H1 (cell line): ENCODE measurements around the gene MT1F. TPM values are rescaled to one million over a fixed set of nuclear protein-coding genes. Genes with fewer than 3 reads are reported as not detected.

Source experiments
- CTCF ChIA-PET: fragments of 300-600 bp; sonication (Branson Sonifier 250); formaldehyde crosslinking; loops from one replicate; lab custom pipeline; 2021; ENCODE audit not compliant: partially characterized antibody; lab: Charles Lee
- POLR2A ChIA-PET: fragments of 300-600 bp; sonication (Branson Sonifier 250); formaldehyde crosslinking; loops from one replicate; lab custom pipeline; 2021; ENCODE audit warnings: inconsistent platforms; ENCODE audit not compliant: partially characterized antibody; lab: Charles Lee
- DNase-seq, 2 experiments: peaks; one replicate each; pipeline versions ENCODE4 v3.0.0 to v3.0.0-alpha.2; 2010 to 2022; ENCODE audit warnings: low spot score in 2 of 2, low read depth in 1 of 2, mixed read lengths in 1 of 2
- FAIRE-seq: peaks from 2 replicates; lab custom pipeline; 2011; peaks lifted over from hg19 to GRCh38; lab: Jason Lieb, UNC
- H2AFZ ChIP-seq: 2 replicates; pipeline ENCODE4 v1.8.1; 2012; ENCODE audit warnings: low read length, inconsistent platforms
- H2AK5ac ChIP-seq: 2 replicates; pipeline ENCODE4 v1.6.1; 2013; ENCODE audit warnings: low read depth, low read length
- H2BK120ac ChIP-seq: replicated peaks from 2 replicates; pipeline ENCODE3; 2013; ENCODE audit warnings: low read depth, low read length, inconsistent platforms
- H2BK12ac ChIP-seq: 2 replicates; pipeline ENCODE4 v1.6.1; 2013; ENCODE audit warnings: low read depth, low read length
- H2BK15ac ChIP-seq: 2 replicates; pipeline ENCODE4 v1.6.1; 2013; ENCODE audit warnings: low read length
- H2BK20ac ChIP-seq: 2 replicates; pipeline ENCODE4 v1.6.1; 2013; ENCODE audit warnings: low read length
- H2BK5ac ChIP-seq: 2 replicates; pipeline ENCODE4 v1.6.1; 2013; ENCODE audit warnings: low read depth, low read length
- H3K14ac ChIP-seq: 2 replicates; pipeline ENCODE4 v1.6.1; 2013; ENCODE audit warnings: inconsistent platforms; ENCODE audit not compliant: insufficient read length
- H3K18ac ChIP-seq: 2 replicates; pipeline ENCODE4 v1.6.1; 2013; ENCODE audit warnings: low read length; ENCODE audit errors: extremely low read depth
- H3K23ac ChIP-seq: 2 replicates; pipeline ENCODE4 v1.6.1; 2013; ENCODE audit warnings: inconsistent platforms; ENCODE audit not compliant: insufficient read length
- H3K23me2 ChIP-seq: 2 replicates; pipeline ENCODE4 v1.6.1; 2013; ENCODE audit warnings: low read depth, low read length
- H3K27ac ChIP-seq: 2 replicates; pipeline ENCODE4 v1.6.1; 2011; ENCODE audit warnings: low read depth, low read length, inconsistent platforms
- H3K27me3 ChIP-seq, 4 experiments: replicated peaks in 1 of 4; 1 replicate in 1 of 4; 2 replicates in 3 of 4; pipeline versions ENCODE4 v1.6.1 to v1.8.1; 2011 to 2013; ENCODE audit warnings: low read length in 3 of 4, mild to moderate bottlenecking in 3 of 4, inconsistent platforms in 2 of 4, mixed read lengths in 2 of 4, moderate library complexity in 1 of 4; ENCODE audit not compliant: control insufficient read depth in 3 of 4, insufficient read depth in 3 of 4; ENCODE audit errors: extremely low read depth in 1 of 4
- H3K36me3 ChIP-seq, 4 experiments: 2 replicates each; pipeline versions ENCODE4 v1.6.1 to v1.8.1; 2011 to 2013; ENCODE audit warnings: mild to moderate bottlenecking in 4 of 4, low read length in 3 of 4, moderate library complexity in 2 of 4, control low read depth in 1 of 4, inconsistent platforms in 1 of 4; ENCODE audit not compliant: insufficient read depth in 4 of 4, control insufficient read depth in 2 of 4
- H3K4ac ChIP-seq: replicated peaks from 2 replicates; pipeline ENCODE3; 2013; ENCODE audit warnings: low read length, low read depth, mixed read lengths, inconsistent platforms; ENCODE audit not compliant: insufficient read length
- H3K4me1 ChIP-seq, 4 experiments: replicated peaks in 1 of 4; 1 replicate in 1 of 4; 2 replicates in 3 of 4; pipeline versions ENCODE4 v1.6.1 to v1.8.1; 2011 to 2013; ENCODE audit warnings: low read length in 3 of 4, inconsistent platforms in 2 of 4, mixed read lengths in 1 of 4; ENCODE audit not compliant: insufficient read depth in 4 of 4, control insufficient read depth in 3 of 4
- H3K4me2 ChIP-seq, 2 experiments: 2 replicates each; pipeline versions ENCODE4 v1.6.1 to v1.8.1; 2011 to 2013; ENCODE audit warnings: low read depth in 2 of 2, low read length in 2 of 2, control low read depth in 1 of 2, inconsistent platforms in 1 of 2, mild to moderate bottlenecking in 1 of 2; ENCODE audit not compliant: insufficient read depth in 1 of 2
- H3K4me3 ChIP-seq, 4 experiments: fragments of 200-600, 300-600 bp in 1 of 4; sonication (generic), shearing (Covaris generic), sonication (Bioruptor Twin) in 1 of 4; 2 replicates each; pipeline versions ENCODE4 v1.5.1 to v1.8.1; 2011 to 2016; ENCODE audit warnings: low read length in 4 of 4, low read depth in 3 of 4, control low read depth in 2 of 4, inconsistent platforms in 2 of 4, mild to moderate bottlenecking in 2 of 4, mixed read lengths in 1 of 4, moderate library complexity in 1 of 4; ENCODE audit not compliant: insufficient read depth in 2 of 4; ENCODE audit errors: extremely low read depth in 1 of 4
- H3K56ac ChIP-seq: replicated peaks from 2 replicates; pipeline ENCODE3; 2013; ENCODE audit warnings: low read depth, mild to moderate bottlenecking, mixed read lengths, low read length, inconsistent platforms; ENCODE audit not compliant: insufficient read length
- H3K79me1 ChIP-seq: 2 replicates; pipeline ENCODE4 v1.6.1; 2013; ENCODE audit warnings: low read depth, low read length, control low read depth
- H3K79me2 ChIP-seq, 2 experiments: 2 replicates each; pipeline versions ENCODE4 v1.6.1 to v1.8.1; 2012 to 2013; ENCODE audit warnings: low read length in 2 of 2, mild to moderate bottlenecking in 2 of 2, inconsistent platforms in 1 of 2; ENCODE audit not compliant: insufficient read depth in 2 of 2, control insufficient read depth in 1 of 2
- H3K9ac ChIP-seq, 4 experiments: replicated peaks in 1 of 4; 1 replicate in 1 of 4; 2 replicates in 3 of 4; pipeline versions ENCODE4 v1.6.1 to v1.8.1; 2011 to 2013; ENCODE audit warnings: low read depth in 3 of 4, low read length in 3 of 4, control low read depth in 2 of 4, mild to moderate bottlenecking in 2 of 4, moderate library complexity in 2 of 4, inconsistent platforms in 1 of 4; ENCODE audit errors: extremely low read depth in 1 of 4
- H3K9me3 ChIP-seq, 2 experiments: 2 replicates each; pipeline versions ENCODE4 v1.6.1 to v1.8.1; 2012 to 2013; ENCODE audit warnings: mild to moderate bottlenecking in 2 of 2, moderate library complexity in 2 of 2, control low read depth in 1 of 2, inconsistent platforms in 1 of 2, low read depth in 1 of 2, low read length in 1 of 2, mixed read lengths in 1 of 2; ENCODE audit not compliant: insufficient read depth in 2 of 2
- H4K20me1 ChIP-seq, 2 experiments: replicated peaks in 1 of 2; 2 replicates each; pipeline versions ENCODE3 to v1.8.1; 2011 to 2013; ENCODE audit warnings: inconsistent platforms in 2 of 2, low read length in 2 of 2, mild to moderate bottlenecking in 1 of 2; ENCODE audit not compliant: insufficient read depth in 2 of 2, control insufficient read depth in 1 of 2
- H4K5ac ChIP-seq: 2 replicates; pipeline ENCODE4 v1.6.1; 2013; ENCODE audit warnings: low read length, low read depth, mixed read lengths, inconsistent platforms; ENCODE audit not compliant: insufficient read length
- H4K8ac ChIP-seq: 2 replicates; pipeline ENCODE4 v1.8.0; 2013; ENCODE audit warnings: mild to moderate bottlenecking, moderate library complexity, low read length, inconsistent platforms; ENCODE audit not compliant: insufficient read depth; ENCODE audit errors: extremely low read depth
- H4K91ac ChIP-seq: replicated peaks from 2 replicates; pipeline ENCODE3; 2013; ENCODE audit warnings: low read length, mixed read lengths, inconsistent platforms; ENCODE audit not compliant: insufficient read length
- BACH1 ChIP-seq: IDR thresholded peaks from 2 replicates; pipeline ENCODE4 v1.6.1; 2012; ENCODE audit warnings: low read length, improper control_type of control experiment
- EZH2 ChIP-seq: fragments of 200-600 bp; sonication (generic); IDR thresholded peaks from 2 replicates; pipeline ENCODE4 v1.7.1; 2012; ENCODE audit warnings: low read depth, mild to moderate bottlenecking, moderate library complexity, low read length, inconsistent platforms; ENCODE audit not compliant: severe bottlenecking
- RNF2 ChIP-seq: fragments of 200-900, 300-1000 bp; sonication (generic); IDR thresholded peaks from 2 replicates; pipeline ENCODE4 v1.7.1; 2016; ENCODE audit warnings: borderline replicate concordance, low read depth, mild to moderate bottlenecking, antibody characterized with exemption, low read length; ENCODE audit not compliant: poor library complexity, severe bottlenecking; ENCODE audit errors: missing control alignments
- SUZ12 ChIP-seq: fragments of 200-600 bp; sonication (generic); IDR thresholded peaks from 2 replicates; pipeline ENCODE4 v1.6.1; 2012; ENCODE audit warnings: mild to moderate bottlenecking, inconsistent platforms, low read length, moderate library complexity, mixed read lengths
- TAF7 ChIP-seq: optimal IDR thresholded peaks from 2 replicates; pipeline ENCODE3; 2011; ENCODE audit warnings: low read depth, mild to moderate bottlenecking, inconsistent platforms, low read length, moderate library complexity, borderline replicate concordance
- TBP ChIP-seq: IDR thresholded peaks from 2 replicates; pipeline ENCODE4 v1.6.1; 2011; ENCODE audit warnings: low read depth, low read length, improper control_type of control experiment
- WGBS, 2 experiments: shearing (Covaris generic) in 1 of 2; methylation state at CpG; one replicate each; pipeline versions ENCODE4 v1.1.6 to v1.1.7; 2013 to 2015; ENCODE audit warnings: low lambda C conversion rate in 2 of 2, mixed read lengths in 2 of 2, inconsistent platforms in 1 of 2, low coverage in 1 of 2, missing lambda C conversion rate in 1 of 2; ENCODE audit not compliant: insufficient replicate concordance in 2 of 2, insufficient coverage in 1 of 2, insufficient read length in 1 of 2; ENCODE audit errors: extremely low coverage in 1 of 2, missing lambda C conversion rate in 1 of 2; 5-methylcytosine and 5-hydroxymethylcytosine counted together
- polyA plus RNA-seq, 7 experiments: library from polyadenylated mRNA; depleted of rRNA in 3 of 7; stranded (reverse) in 5 of 7; unstranded in 2 of 7; fragments of >200 nt in 5 of 7; fragments of 200-250 nt in 2 of 7; gene quantifications; 1 replicate in 5 of 7; 2 replicates in 1 of 7; 4 replicates in 1 of 7; pipeline versions ENCODE4 v1.2.1 to v1.2.3, GENCODE V29; 2011 to 2013; ENCODE audit warnings: missing spikeins in 2 of 7, mixed read lengths in 2 of 7
- total RNA-seq: library from RNA; stranded (reverse); fragmentation: NEBNext Ultra II Directional; extraction: Animal tissue kit (Norgen Biotek cat#: 25700); gene quantifications from 2 replicates; pipeline ENCODE4 v1.2.1, GENCODE V29; 2021
- TF ChIP-seq, protein P1 (sequence below): IDR thresholded peaks from 2 replicates; pipeline ENCODE4 v1.6.1; 2012; ENCODE audit warnings: inconsistent platforms

Gene MT1F
- total and polyA plus RNA-seq, 2 of the 8 experiments (the other 6 are each of a cell fraction or from before 2014, with no cell fraction given): 5.9 to 20.8 TPM

DNA sequence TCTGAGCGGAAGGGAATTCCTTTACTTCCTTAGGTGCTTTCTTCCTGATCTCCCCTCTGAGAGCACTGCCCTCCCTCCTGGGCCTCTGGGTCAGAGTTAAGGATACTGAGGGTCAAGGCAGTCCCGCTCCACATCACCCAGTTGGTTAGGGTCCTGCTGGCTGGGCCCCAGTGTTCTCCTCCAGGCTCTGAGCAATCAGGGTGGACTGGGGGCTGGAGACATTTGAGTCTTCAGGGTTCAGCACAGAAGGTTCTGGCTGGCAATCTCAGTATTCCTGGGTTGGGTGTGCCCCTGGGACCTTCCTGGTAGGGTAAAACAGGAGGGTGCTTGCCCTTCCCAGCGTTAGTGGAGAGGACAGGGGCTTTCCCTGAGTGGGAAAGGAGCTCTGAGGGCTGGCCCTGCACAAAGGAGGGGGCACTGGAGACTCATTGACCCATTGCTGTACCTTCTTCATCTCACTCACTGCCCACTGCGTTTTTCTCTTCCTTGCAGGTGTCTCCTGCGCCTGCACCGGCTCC lies 24.9 kb upstream of the MT1F start:
- peaks cover 0 to 13% (median 5%) of the 10 kb centered on the region in 4 experiments; a peak in 6 of 7 replicates for H3K4me1 ChIP-seq
- H2AK5ac ChIP-seq: no peak overlapping the region
- H3K4me2 ChIP-seq: peak overlapping the region; percentile 68 to 72
- H3K79me2 ChIP-seq: no peaks in the 10 kb centered on the region
- H3K14ac ChIP-seq: no peak overlapping the region
- H4K91ac ChIP-seq: no peak overlapping the region
- 6% methylated on average over 5 of the region's 6 CpGs; no CpG with 5 or more reads in 1 of the 2 experiments for WGBS, 2 experiments
- ChIA-PET CTCF (interaction anchor here (1.0 to 1.5 kb wide), 7 partner anchors 17 to 69 kb away, joined by 3 to 4 read pairs (median 3); no protein-coding TSS in a partner anchor), POLR2A (interaction anchor here (0.9 to 2.2 kb wide), 6 partner anchors 10 to 41 kb away, joined by 3 to 8 read pairs (median 4); partner anchors contain the start of genes MT1G and MT1H)
- H2BK5ac ChIP-seq: peak overlapping the region; percentile 44; the same call in 1 of the 2 replicates
- H3K27ac ChIP-seq: no peak overlapping the region
- H2AFZ ChIP-seq: no peak overlapping the region
- no peak overlapping the region for H2BK120ac ChIP-seq
- no peaks in the 10 kb centered on the region; a peak in 1 of 8 replicates for H3K36me3 ChIP-seq
- peak overlapping the region; percentile 10 to 56 (median 18); a peak in 4 of 8 replicates for H3K4me3 ChIP-seq
- H2BK12ac ChIP-seq: no peak overlapping the region
- peaks cover 14 to 29% of the 10 kb centered on the region in 2 experiments for H4K20me1 ChIP-seq
- H3K56ac ChIP-seq: no peak overlapping the region
- H3K27me3 ChIP-seq: peaks cover 91 to 100% (median 100%) of the 10 kb centered on the region in 4 experiments
- no peak for DNase-seq
- no peaks in the 10 kb centered on the region for H3K9me3 ChIP-seq
- H3K4ac ChIP-seq: no peak overlapping the region
- no peak overlapping the region; the same call in 1 of the 2 replicates for H2BK20ac ChIP-seq
- H2BK15ac ChIP-seq: no peak overlapping the region
- no peak overlapping the region for H3K18ac ChIP-seq
- H4K8ac ChIP-seq: no peak overlapping the region
- no peak for FAIRE-seq
- H3K79me1 ChIP-seq: no peaks in the 10 kb centered on the region
- no peak overlapping the region for H3K9ac ChIP-seq
- no peak overlapping the region for H3K23ac ChIP-seq
- no peak overlapping the region for H4K5ac ChIP-seq
- TF ChIP-seq TAF7: no peak
- TF ChIP-seq SUZ12: peak; percentile 23; the same call in 1 of the 2 replicates
- TF ChIP-seq, protein P1, sequence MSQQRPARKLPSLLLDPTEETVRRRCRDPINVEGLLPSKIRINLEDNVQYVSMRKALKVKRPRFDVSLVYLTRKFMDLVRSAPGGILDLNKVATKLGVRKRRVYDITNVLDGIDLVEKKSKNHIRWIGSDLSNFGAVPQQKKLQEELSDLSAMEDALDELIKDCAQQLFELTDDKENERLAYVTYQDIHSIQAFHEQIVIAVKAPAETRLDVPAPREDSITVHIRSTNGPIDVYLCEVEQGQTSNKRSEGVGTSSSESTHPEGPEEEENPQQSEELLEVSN: no peak
- TF ChIP-seq BACH1: no peak
- peak; percentile 48 for TF ChIP-seq EZH2
- TF ChIP-seq RNF2: peak; percentile 73
- no peak for TF ChIP-seq TBP
- H3K23me2 ChIP-seq: peaks cover 5% of the 10 kb centered on the region; the same call in 1 of the 2 replicates
